Thyroid gland (tissue), 4 donors: ENCODE measurements around the gene INTS2. TPM values are rescaled to one million over a fixed set of nuclear protein-coding genes. Genes with fewer than 3 reads are reported as not detected.
"Not testable (repeated sequence)": the region's sequence is repeated elsewhere in the genome, so short reads cannot be mapped to it uniquely, and the experiment has no call there.

Experiments used
- DNase-seq, 2 donors: peaks; one replicate each; pipeline ENCODE4 v3.0.0-alpha.2; 2019
- H3K27ac ChIP-seq, 3 donors: fragments of 200-600 bp; sonication (generic); 1 replicate in 2 of 3; 2 replicates in 1 of 3; pipeline ENCODE4 v1.5.1; 2016 to 2019; ENCODE audit warnings: mild to moderate bottlenecking in 1 of 3, moderate library complexity in 1 of 3
- H3K27me3 ChIP-seq: fragments of 200-600 bp; sonication (generic); one replicate; pipeline ENCODE4 v1.5.1; 2019
- H3K36me3 ChIP-seq, 2 donors: fragments of 200-600 bp; sonication (generic); one replicate each; pipeline ENCODE4 v1.5.1; 2016 to 2019
- H3K4me1 ChIP-seq, 2 donors: fragments of 200-600 bp; sonication (generic); one replicate each; pipeline ENCODE4 v1.5.1; 2017 to 2019
- H3K4me3 ChIP-seq, 3 donors: fragments of 200-600 bp; sonication (generic); replicated peaks in 1 of 3; 1 replicate in 2 of 3; 2 replicates in 1 of 3; pipeline ENCODE4 v1.5.1; 2016; ENCODE audit warnings: mild to moderate bottlenecking in 1 of 3
- H3K9me3 ChIP-seq: fragments of 200-600 bp; sonication (generic); one replicate; pipeline ENCODE4 v1.5.1; 2017
- CTCF ChIP-seq, 6 experiments: fragments of 200-600 bp in 3 of 6; fragments of 450-650 bp in 3 of 6; sonication (generic) in 3 of 6; IDR thresholded peaks; one replicate each; pipeline ENCODE4 v1.5.1; 2016 to 2019; ENCODE audit warnings: antibody characterized with exemption in 6 of 6, mild to moderate bottlenecking in 2 of 6, inconsistent platforms in 1 of 6, moderate library complexity in 1 of 6
- POLR2A ChIP-seq, 2 donors: fragments of 450-650 bp; IDR thresholded peaks; one replicate each; pipeline ENCODE4 v1.6.1; 2017; ENCODE audit warnings: antibody characterized with exemption in 2 of 2, mild to moderate bottlenecking in 2 of 2, moderate library complexity in 1 of 2
- WGBS, 2 donors: methylation state at CpG; one replicate each; pipeline ENCODE4 v1.1.5; 2017; 5-methylcytosine and 5-hydroxymethylcytosine counted together
- intact Hi-C: fragments of 100-400 bp; cut with DNase I; formaldehyde crosslinking; loops from one replicate; pipeline ENCODE4 v1.15.1; 2023
- total RNA-seq, 4 donors: library from RNA; depleted of rRNA; stranded (reverse); fragments of >200 nt; gene quantifications; one replicate each; pipeline ENCODE4 v1.2.3, GENCODE V29; 2016

INTS2 gene
- total RNA-seq, 4 donors from 2014 or later: 10.9 to 16.1 (median 13.5) TPM

- intact Hi-C loops: no loop called here
- Histone ChIP-seq H3K9me3 (no peaks in the 10 kb centered on the region), H3K4me3 (no peak overlapping the region), H3K27me3 (no peaks in the 10 kb centered on the region), H3K4me1 (no peaks in the 10 kb centered on the region), H3K36me3 (no peaks in the 10 kb centered on the region), H3K27ac (no peak overlapping the region)
- 94 to 98% methylated on average over 8 of the region's 8 CpGs for WGBS, 2 donors
- DNase-seq: no peak
- TF ChIP-seq POLR2A (IDR thresholded peaks at IDR 0.05) (no peak), CTCF (IDR thresholded peaks at IDR 0.05) (no peak)
Measured at GRCh38 chr17:61827649-61828395, 100.0 kb downstream of the INTS2 start.

GRCh38 chr17:61826866-61827265 lies 100.9 kb downstream of the INTS2 start:
- 97 to 98% methylated on average over 1 of the region's 1 CpG for WGBS, 2 donors
- H3K4me1 ChIP-seq, H3K27me3 ChIP-seq, H3K27ac ChIP-seq, H3K9me3 ChIP-seq, H3K36me3 ChIP-seq, DNase-seq, H3K4me3 ChIP-seq, intact Hi-C loops: not testable (repeated sequence)

- intact Hi-C loops, H3K4me1 ChIP-seq, DNase-seq, H3K36me3 ChIP-seq, H3K9me3 ChIP-seq, H3K27me3 ChIP-seq, H3K27ac ChIP-seq, H3K4me3 ChIP-seq: not testable (repeated sequence)
- WGBS, 2 donors: 94 to 95% methylated on average over 2 of the region's 2 CpGs
Measured at GRCh38 chr17:61826198-61826597, 101.6 kb downstream of the INTS2 start.

- WGBS, 2 donors: 98 to 100% methylated on average over 2 of the region's 2 CpGs
Measured at GRCh38 chr17:61825448-61826137, 102.2 kb downstream of the INTS2 start.

GRCh38 chr17:61822326-61823285 lies 105.2 kb downstream of the INTS2 start:
- WGBS, 2 donors: 88 to 94% methylated on average over 6 of the region's 6 CpGs
- Histone ChIP-seq H3K4me1 (no peaks in the 10 kb centered on the region), H3K27ac (no peak overlapping the region), H3K36me3 (no peaks in the 10 kb centered on the region), H3K9me3 (no peaks in the 10 kb centered on the region), H3K27me3 (no peaks in the 10 kb centered on the region), H3K4me3 (no peak overlapping the region)
- no peak for DNase-seq
- intact Hi-C loops: no loop called here
- no peak for TF ChIP-seq CTCF (IDR thresholded peaks at IDR 0.05)
- no peak for TF ChIP-seq POLR2A (IDR thresholded peaks at IDR 0.05)

More at GRCh38 chr17:61825448-61826137, 102.2 kb downstream of the INTS2 start:
- Histone ChIP-seq H3K27ac (no peak overlapping the region), H3K4me3 (no peak overlapping the region), H3K27me3 (no peaks in the 10 kb centered on the region), H3K9me3 (no peaks in the 10 kb centered on the region), H3K4me1 (no peaks in the 10 kb centered on the region), H3K36me3 (no peaks in the 10 kb centered on the region)
- intact Hi-C loops: no loop called here
- no peak for DNase-seq
- TF ChIP-seq POLR2A (IDR thresholded peaks at IDR 0.05) (no peak), CTCF (IDR thresholded peaks at IDR 0.05) (no peak)
